GM21619 (cell line): ENCODE results near the gene ATXN1.
A peak's percentile ranks its signal among the peaks of the same experiment; 100 is the strongest.

ENCODE experiments used
- ATAC-seq: cut with Tn5 transposase; IDR thresholded peaks from one replicate; pipeline ENCODE4 v1.9.1; 2021; ENCODE audit not compliant: unreplicated experiment

Gene ATXN1

GRCh38 chr6:16326971-16327776 lies 434.1 kb downstream of the ATXN1 start:
- no peak for ATAC-seq

- ATAC-seq = no peak
Measured at GRCh38 chr6:16326531-16326930, 434.7 kb downstream of the ATXN1 start.

GRCh38 chr6:16324606-16325225 lies 436.5 kb downstream of the ATXN1 start:
- no peak for ATAC-seq

- ATAC-seq = no peak
Measured at GRCh38 chr6:16324184-16324583, 437.1 kb downstream of the ATXN1 start.

GRCh38 chr6:16322666-16323312 lies 438.5 kb downstream of the ATXN1 start:
- ATAC-seq = peak; percentile 86

GRCh38 chr6:16321826-16322225 lies 439.4 kb downstream of the ATXN1 start:
- no peak for ATAC-seq

GRCh38 chr6:16321341-16321710 lies 439.9 kb downstream of the ATXN1 start:
- no peak for ATAC-seq

GRCh38 chr6:16320533-16321340 lies 440.5 kb downstream of the ATXN1 start:
- ATAC-seq = no peak

- ATAC-seq = peak; percentile 58
Measured at GRCh38 chr6:16319813-16320532, 441.3 kb downstream of the ATXN1 start.

GRCh38 chr6:16318953-16319720 lies 442.1 kb downstream of the ATXN1 start:
- ATAC-seq = no peak

- no peak for ATAC-seq
Measured at GRCh38 chr6:16318538-16318937, 442.7 kb downstream of the ATXN1 start.

GRCh38 chr6:16316741-16317251 lies 444.5 kb downstream of the ATXN1 start:
- no peak for ATAC-seq

- ATAC-seq = no peak
Measured at GRCh38 chr6:16314296-16314695, 447.0 kb downstream of the ATXN1 start.

- no peak for ATAC-seq
Measured at GRCh38 chr6:16313732-16314131, 447.5 kb downstream of the ATXN1 start.

- no peak for ATAC-seq
Measured at GRCh38 chr6:16311763-16312162, 449.5 kb downstream of the ATXN1 start.

GRCh38 chr6:16306334-16306733 lies 454.9 kb downstream of the ATXN1 start:
- ATAC-seq = no peak

- peak; percentile 23 for ATAC-seq
Measured at GRCh38 chr6:16305788-16306187, 455.5 kb downstream of the ATXN1 start.

- peak; percentile 76 for ATAC-seq
Measured at GRCh38 chr6:16305246-16305725, 456.0 kb downstream of the ATXN1 start.

GRCh38 chr6:16302721-16303552 lies 458.3 kb downstream of the ATXN1 start:
- ATAC-seq = no peak
